ENCODE data around the gene PDIA3. TPM values are rescaled to one million over a fixed set of nuclear protein-coding genes. Genes with fewer than 3 reads are reported as not detected.
A peak's percentile ranks its signal among the peaks of the same experiment; 100 is the strongest.

Gene PDIA3
- total and polyA plus RNA-seq, 8 donors = 130 to 290 (median 218) TPM

DNA sequence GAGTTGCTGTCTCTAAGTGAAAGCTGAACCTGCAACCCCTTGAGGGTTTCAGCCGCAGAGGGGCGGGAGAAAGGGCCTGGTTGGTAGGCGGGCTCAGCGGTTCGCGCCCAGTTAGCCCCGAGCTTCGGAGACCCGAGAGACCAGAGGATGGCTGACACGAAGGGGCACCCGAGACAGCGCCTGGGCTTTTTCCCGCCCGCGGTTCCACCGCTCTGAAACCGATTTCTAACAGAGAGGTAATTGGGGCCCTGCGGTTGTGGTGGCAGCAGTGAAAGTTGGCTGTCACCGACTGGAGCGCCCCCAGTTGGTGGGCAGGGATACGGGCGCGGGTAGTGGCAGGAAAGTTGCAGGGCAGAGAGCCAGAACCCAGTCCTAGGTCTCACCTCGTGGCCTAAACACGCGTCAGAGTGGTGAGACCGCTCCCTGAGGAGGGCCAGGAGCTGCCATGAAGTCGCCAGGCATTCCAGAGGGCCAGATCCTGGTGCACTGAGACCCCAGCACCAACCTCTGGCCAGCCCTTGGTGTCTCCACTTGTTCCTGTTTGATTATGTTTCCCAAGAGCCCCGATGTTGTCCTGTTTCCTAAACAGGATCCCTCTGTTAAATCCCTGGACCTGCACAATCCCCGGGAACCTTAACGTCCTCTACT is 31.2 kb downstream of the PDIA3 start:
- H3K27ac ChIP-seq = peak overlapping the region; percentile 61 to 89 (median 78)
- H3K9me3 ChIP-seq = no peaks in the 10 kb centered on the region
- TF ChIP-seq, protein P1, sequence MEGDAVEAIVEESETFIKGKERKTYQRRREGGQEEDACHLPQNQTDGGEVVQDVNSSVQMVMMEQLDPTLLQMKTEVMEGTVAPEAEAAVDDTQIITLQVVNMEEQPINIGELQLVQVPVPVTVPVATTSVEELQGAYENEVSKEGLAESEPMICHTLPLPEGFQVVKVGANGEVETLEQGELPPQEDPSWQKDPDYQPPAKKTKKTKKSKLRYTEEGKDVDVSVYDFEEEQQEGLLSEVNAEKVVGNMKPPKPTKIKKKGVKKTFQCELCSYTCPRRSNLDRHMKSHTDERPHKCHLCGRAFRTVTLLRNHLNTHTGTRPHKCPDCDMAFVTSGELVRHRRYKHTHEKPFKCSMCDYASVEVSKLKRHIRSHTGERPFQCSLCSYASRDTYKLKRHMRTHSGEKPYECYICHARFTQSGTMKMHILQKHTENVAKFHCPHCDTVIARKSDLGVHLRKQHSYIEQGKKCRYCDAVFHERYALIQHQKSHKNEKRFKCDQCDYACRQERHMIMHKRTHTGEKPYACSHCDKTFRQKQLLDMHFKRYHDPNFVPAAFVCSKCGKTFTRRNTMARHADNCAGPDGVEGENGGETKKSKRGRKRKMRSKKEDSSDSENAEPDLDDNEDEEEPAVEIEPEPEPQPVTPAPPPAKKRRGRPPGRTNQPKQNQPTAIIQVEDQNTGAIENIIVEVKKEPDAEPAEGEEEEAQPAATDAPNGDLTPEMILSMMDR (IDR thresholded peaks at IDR 0.05) = peak; percentile 56 to 63 (median 58)
- no peaks in the 10 kb centered on the region for H3K27me3 ChIP-seq
- peaks cover 0 to 6% (median 0%) of the 10 kb centered on the region in 3 donors for H3K4me1 ChIP-seq
- intact Hi-C loops (cut with DNase I) = no loop called here
- H3K4me3 ChIP-seq = peak overlapping the region; percentile 35 to 57 (median 44)
- peak; percentile 61 to 83 (median 75) for ATAC-seq
- FAIRE-seq = no peak
- whole genome bisulfite sequencing, 2 donors = 1% methylated on average over 30 to 31 of the region's 31 CpGs
- H3K36me3 ChIP-seq = peaks cover 0 to 16% (median 11%) of the 10 kb centered on the region in 3 donors
- DNase-seq = peak; percentile 73 to 87 (median 86)

- Histone ChIP-seq H3K27ac (no peak overlapping the region), H3K4me3 (no peak overlapping the region), H3K27me3 (no peaks in the 10 kb centered on the region), H3K9me3 (no peaks in the 10 kb centered on the region), H3K36me3 (peaks cover 0 to under 1% (median 0%) of the 10 kb centered on the region in 3 donors), H3K4me1 (peaks cover 0 to 6% (median 0%) of the 10 kb centered on the region in 3 donors)
- TF ChIP-seq, protein P1 (IDR thresholded peaks at IDR 0.05) = no peak
- ATAC-seq (no peak), DNase-seq (no peak), FAIRE-seq (no peak)
- intact Hi-C loops (cut with DNase I) = no loop called here
- 79 to 96% methylated on average over 1 of the region's 1 CpG for WGBS, 2 donors
These were observed 32.8 kb downstream of the PDIA3 start for GRCh38 chr15:43779016-43779415.

- no peak for FAIRE-seq
- no peak for DNase-seq
- no peaks in the 10 kb centered on the region for H3K27me3 ChIP-seq
- 62 to 76% methylated on average over 3 of the region's 3 CpGs for WGBS, 2 donors
- TF ChIP-seq, protein P1 (IDR thresholded peaks at IDR 0.05) = no peak
- H3K27ac ChIP-seq = peak overlapping the region in 2 of 4 donors; percentile 16 to 51
- no peaks in the 10 kb centered on the region for H3K9me3 ChIP-seq
- intact Hi-C loops (cut with DNase I) = no loop called here
- H3K4me1 ChIP-seq = peaks cover 10 to 14% (median 11%) of the 10 kb centered on the region in 3 donors
- no peak overlapping the region for H3K4me3 ChIP-seq
- peaks cover 0 to 11% (median 7%) of the 10 kb centered on the region in 3 donors for H3K36me3 ChIP-seq
- ATAC-seq = no peak
These were observed 43.2 kb downstream of the PDIA3 start for GRCh38 chr15:43789409-43789808.

GRCh38 chr15:43791993-43792760 is 45.9 kb downstream of the PDIA3 start, which contains the start of gene SERF2:
SERF2 (plus strand) TSS chr15:43792320; CDS start chr15:43792377, 57 bp downstream.
- Histone ChIP-seq H3K27ac (peak within 1 kb of the TSS; percentile 79 to 99 (median 96)), H3K36me3 (peaks cover 5 to 23% (median 7%) of the 10 kb centered on the region in 3 donors), H3K27me3 (no peaks in the 10 kb centered on the region), H3K4me3 (peak within 1 kb of the TSS; percentile 73 to 95 (median 87)), H3K4me1 (peaks cover 20 to 23% (median 20%) of the 10 kb centered on the region in 3 donors), H3K9me3 (no peaks in the 10 kb centered on the region)
- peak; percentile 99 to 100 (median 100) for DNase-seq
- intact Hi-C loops (cut with DNase I) = no loop called here
- FAIRE-seq = peak; percentile 67
- peak; percentile 91 to 95 (median 92) for ATAC-seq
- TF ChIP-seq, protein P1 (IDR thresholded peaks at IDR 0.05) = no peak
- 0% methylated on average over 60 to 66 of the region's 66 CpGs for WGBS, 2 donors
